ENCODE results near the gene TRIM33. TPM values are rescaled to one million over a fixed set of nuclear protein-coding genes. Genes with fewer than 3 reads are reported as not detected.

The TRIM33 gene
- total and polyA plus RNA-seq, 2 of the 8 experiments (the other 6 are each of a cell fraction or from before 2014, with no cell fraction given): 17.1 to 52.3 TPM

DNA sequence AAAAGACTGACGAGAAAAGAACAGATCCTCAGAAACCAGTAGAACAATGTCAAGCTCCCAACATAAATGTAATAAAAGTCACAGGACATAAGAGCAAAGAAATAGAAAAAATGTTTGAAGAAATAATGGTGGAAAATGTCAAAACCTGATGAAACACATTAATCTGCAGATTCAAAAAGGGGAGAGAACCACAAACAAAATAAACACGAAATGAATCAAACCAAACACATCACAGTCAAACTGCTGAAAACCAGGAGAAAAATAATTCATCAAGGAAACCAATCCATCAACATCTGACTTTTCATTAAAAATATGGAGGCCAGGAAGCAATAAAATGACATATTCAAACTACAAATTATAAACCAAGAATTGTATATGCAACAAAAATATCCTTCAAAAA, 31.9 kb downstream of the TRIM33 start:
- H3K56ac ChIP-seq (replicated peaks; ENCODE audit: insufficient read length, low read depth, low read length): no peak overlapping the region
- no peak overlapping the region for H3K4me2 ChIP-seq (ENCODE audit: insufficient read depth in 1 of 2, low read depth in 2 of 2, low read length in 2 of 2)
- H3K23ac ChIP-seq (ENCODE audit: insufficient read length): no peak overlapping the region
- no peak overlapping the region for H2BK20ac ChIP-seq (ENCODE audit: low read length)
- peaks cover 0 to 3% (median 2%) of the 10 kb centered on the region in 4 experiments; a peak in 2 of 7 replicates for H3K4me1 ChIP-seq (replicated peaks in 1 of 4; ENCODE audit: control insufficient read depth in 3 of 4, insufficient read depth in 4 of 4, low read length in 3 of 4)
- ChIA-PET CTCF (ENCODE audit: partially characterized antibody) (no interaction called here), POLR2A (ENCODE audit: partially characterized antibody) (interaction anchor here (0.5 to 1.2 kb wide), 2 partner anchors 28 to 280 kb away, joined by 3 to 4 read pairs; no protein-coding TSS in a partner anchor)
- no peak overlapping the region for H3K4ac ChIP-seq (replicated peaks; ENCODE audit: insufficient read length, low read depth, low read length)
- H3K79me1 ChIP-seq (ENCODE audit: low read depth, low read length): peaks cover 4% of the 10 kb centered on the region; the same call in 1 of the 2 replicates
- FAIRE-seq (peak; percentile 50), DNase-seq (ENCODE audit: low read depth in 1 of 2, low spot score in 2 of 2) (no peak)
- no peaks in the 10 kb centered on the region for H3K27me3 ChIP-seq (replicated peaks in 1 of 4; ENCODE audit: control insufficient read depth in 3 of 4, extremely low read depth in 1 of 4, insufficient read depth in 3 of 4, low read length in 3 of 4)
- H3K79me2 ChIP-seq (ENCODE audit: control insufficient read depth in 1 of 2, insufficient read depth in 2 of 2, low read length in 2 of 2): peaks cover 7 to 94% of the 10 kb centered on the region in 2 experiments; a peak in 3 of 4 replicates
- peaks cover 5 to 9% of the 10 kb centered on the region in 2 experiments for H4K20me1 ChIP-seq (replicated peaks in 1 of 2; ENCODE audit: control insufficient read depth in 1 of 2, insufficient read depth in 2 of 2, low read length in 2 of 2)
- no peak overlapping the region for H4K8ac ChIP-seq (ENCODE audit: extremely low read depth, insufficient read depth, low read length)
- peaks cover 0 to 4% (median 0%) of the 10 kb centered on the region in 4 experiments; a peak in 1 of 8 replicates for H3K36me3 ChIP-seq (ENCODE audit: control insufficient read depth in 2 of 4, insufficient read depth in 4 of 4, low read length in 3 of 4)
- H2BK15ac ChIP-seq (ENCODE audit: low read length): no peak overlapping the region
- no peak overlapping the region for H3K18ac ChIP-seq (ENCODE audit: extremely low read depth, low read length)
- H3K14ac ChIP-seq (ENCODE audit: insufficient read length): no peak overlapping the region
- H2BK12ac ChIP-seq (ENCODE audit: low read depth, low read length): no peak overlapping the region
- H3K23me2 ChIP-seq (ENCODE audit: low read depth, low read length): no peaks in the 10 kb centered on the region
- no peak overlapping the region for H4K91ac ChIP-seq (replicated peaks; ENCODE audit: insufficient read length, low read length)
- peaks cover 0 to 4% of the 10 kb centered on the region in 2 experiments; a peak in 1 of 4 replicates for H3K9me3 ChIP-seq (ENCODE audit: insufficient read depth in 2 of 2, low read depth in 1 of 2, low read length in 1 of 2)
- no peak overlapping the region for H2BK5ac ChIP-seq (ENCODE audit: low read depth, low read length)
- no peak overlapping the region for H3K27ac ChIP-seq (ENCODE audit: low read depth, low read length)
- no peak overlapping the region for H3K9ac ChIP-seq (replicated peaks in 1 of 4; ENCODE audit: extremely low read depth in 1 of 4, low read depth in 3 of 4, low read length in 3 of 4)
- H3K4me3 ChIP-seq (ENCODE audit: extremely low read depth in 1 of 4, insufficient read depth in 2 of 4, low read depth in 3 of 4, low read length in 4 of 4): no peak overlapping the region
- 88% methylated on average over 2 of the region's 2 CpGs; no CpG with 5 or more reads in 1 of the 2 experiments for WGBS, 2 experiments (ENCODE audit: extremely low coverage in 1 of 2, insufficient coverage in 1 of 2, insufficient read length in 1 of 2, insufficient replicate concordance in 2 of 2, low coverage in 1 of 2, low lambda C conversion rate in 2 of 2, missing lambda C conversion rate in 1 of 2)
- H2AFZ ChIP-seq (ENCODE audit: low read length): no peak overlapping the region
- H4K5ac ChIP-seq (ENCODE audit: insufficient read length, low read depth, low read length): no peak overlapping the region
- no peak overlapping the region for H2AK5ac ChIP-seq (ENCODE audit: low read depth, low read length)
- no peak overlapping the region for H2BK120ac ChIP-seq (replicated peaks; ENCODE audit: low read depth, low read length)
- no peak for TF ChIP-seq TBP (IDR thresholded peaks at IDR 0.05; ENCODE audit: low read depth, low read length)
- TF ChIP-seq RFX5 (IDR thresholded peaks at IDR 0.05; ENCODE audit: borderline replicate concordance, low read depth, low read length): no peak
- no peak for TF ChIP-seq TAF7 (optimal IDR thresholded peaks at IDR 0.05; ENCODE audit: borderline replicate concordance, low read depth, low read length)
- no peak for TF ChIP-seq NANOG (IDR thresholded peaks at IDR 0.05; ENCODE audit: insufficient read depth, low read depth, low read length, poor library complexity, severe bottlenecking)
- TF ChIP-seq KDM1A (IDR thresholded peaks at IDR 0.05; ENCODE audit: borderline replicate concordance, low read length): no peak
- no peak for TF ChIP-seq NRF1 (IDR thresholded peaks at IDR 0.05; ENCODE audit: low read depth, low read length)
- TF ChIP-seq RBBP5 (IDR thresholded peaks at IDR 0.05; ENCODE audit: borderline replicate concordance, low read depth, low read length): no peak
- TF ChIP-seq CHD2 (IDR thresholded peaks at IDR 0.05; ENCODE audit: low read length): no peak
- TF ChIP-seq FOSL1 (IDR thresholded peaks at IDR 0.05; ENCODE audit: insufficient read depth, low read depth, low read length): no peak
- no peak for TF ChIP-seq CTBP2 (IDR thresholded peaks at IDR 0.05; ENCODE audit: borderline replicate concordance, insufficient read depth, insufficient read length, low read length)
- no peak for TF ChIP-seq ZNF274 (IDR thresholded peaks at IDR 0.05; ENCODE audit: borderline replicate concordance, extremely low read depth, low read length)
- TF ChIP-seq CBX5 (IDR thresholded peaks at IDR 0.05; ENCODE audit: low read depth, low read length): no peak
- TF ChIP-seq SRF (IDR thresholded peaks at IDR 0.05; ENCODE audit: low read depth, low read length): no peak
- TF ChIP-seq POU5F1 (IDR thresholded peaks at IDR 0.05; ENCODE audit: low read depth, low read length): no peak
